ENCODE results near the gene KCNK15.
"Not testable (repeated sequence)": the region's sequence is repeated elsewhere in the genome, so short reads cannot be mapped to it uniquely, and the experiment has no call there.

The KCNK15 gene

GRCh38 chr20:44759595-44759994, 13.9 kb downstream of the KCNK15 start:
- no peak for DNase-seq

- DNase-seq, result no peak
Observed at GRCh38 chr20:44761423-44761822, 15.8 kb downstream of the KCNK15 start.

- no peak for DNase-seq
Observed at GRCh38 chr20:44762466-44763140, 16.9 kb downstream of the KCNK15 start.

GRCh38 chr20:44763798-44764197, 18.1 kb downstream of the KCNK15 start:
- not testable (repeated sequence) for DNase-seq

GRCh38 chr20:44765091-44765490, 19.4 kb downstream of the KCNK15 start:
- no peak for DNase-seq

- DNase-seq, result no peak
Observed at GRCh38 chr20:44765701-44766347, 20.2 kb downstream of the KCNK15 start.

GRCh38 chr20:44768256-44768655, 22.6 kb downstream of the KCNK15 start:
- no peak for DNase-seq

GRCh38 chr20:44768854-44769480, 23.3 kb downstream of the KCNK15 start:
- DNase-seq, result no peak

- no peak for DNase-seq
Observed at GRCh38 chr20:44769481-44769863, 23.8 kb downstream of the KCNK15 start.

GRCh38 chr20:44770484-44771171, 25.0 kb downstream of the KCNK15 start:
- DNase-seq, result no peak

- DNase-seq, result no peak
Observed at GRCh38 chr20:44771172-44771535, 25.5 kb downstream of the KCNK15 start.

- no peak for DNase-seq
Observed at GRCh38 chr20:44772636-44773035, 27.0 kb downstream of the KCNK15 start.

- DNase-seq, result no peak
Observed at GRCh38 chr20:44773070-44773829, 27.6 kb downstream of the KCNK15 start.

GRCh38 chr20:44776980-44777379, 31.3 kb downstream of the KCNK15 start:
- DNase-seq, result no peak

- DNase-seq, result no peak
Observed at GRCh38 chr20:44780226-44780625, 34.6 kb downstream of the KCNK15 start.

- no peak for DNase-seq
Observed at GRCh38 chr20:44781118-44781517, 35.5 kb downstream of the KCNK15 start.

- no peak for DNase-seq
Observed at GRCh38 chr20:44781791-44782190, 36.1 kb downstream of the KCNK15 start.

- no peak for DNase-seq
Observed at GRCh38 chr20:44784688-44785087, 39.0 kb downstream of the KCNK15 start.

GRCh38 chr20:44785768-44786167, 40.1 kb downstream of the KCNK15 start:
- no peak for DNase-seq

GRCh38 chr20:44787299-44787698, 41.6 kb downstream of the KCNK15 start:
- no peak for DNase-seq

GRCh38 chr20:44788706-44789456, 43.2 kb downstream of the KCNK15 start:
- DNase-seq, result no peak
